Measurements from ENCODE around the gene TTLL5.

Gene TTLL5

DNA sequence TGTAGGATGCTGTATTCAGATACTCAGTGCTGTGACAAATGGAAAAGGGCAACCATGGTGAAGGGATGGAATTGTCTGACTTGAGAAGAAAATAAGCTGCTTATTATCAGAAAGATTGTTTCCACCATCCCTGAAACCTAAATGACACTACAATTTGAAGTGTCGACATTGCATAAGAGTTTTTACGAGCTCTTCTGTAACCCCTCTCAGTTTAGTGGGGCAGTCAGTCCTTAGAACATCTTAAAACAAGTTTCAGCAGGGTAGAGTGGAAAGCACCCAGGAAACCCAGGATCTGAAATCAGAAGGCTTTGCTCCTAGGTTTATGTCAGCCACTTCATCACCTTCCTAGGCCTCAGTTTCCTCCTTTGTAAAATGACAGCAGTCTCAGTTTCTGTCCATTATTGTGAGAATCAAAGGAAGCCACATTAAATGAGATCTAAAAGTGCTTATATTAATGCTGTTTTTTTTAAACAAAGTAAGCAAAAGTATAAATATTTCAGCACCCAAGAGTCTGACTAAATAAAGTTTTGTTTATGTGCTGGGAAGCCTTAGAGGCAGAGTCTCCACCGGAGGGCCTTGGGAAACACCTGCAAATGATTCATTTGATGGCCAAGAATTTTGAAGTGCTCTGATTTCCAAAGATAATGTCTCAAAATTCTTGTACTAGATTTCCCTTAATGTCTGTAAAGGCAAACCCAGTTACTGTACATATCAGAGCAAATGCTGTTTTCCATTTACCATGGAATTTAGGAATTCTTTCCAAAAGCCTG is 326.3 kb downstream of the TTLL5 start:
- Histone ChIP-seq H3K27me3 (replicated peaks) (no peaks in the 10 kb centered on the region), H3K36me3 (replicated peaks) (no peaks in the 10 kb centered on the region), H3K27ac (no peak overlapping the region), H3K4me3 (ENCODE audit: low read depth, low read length) (no peak overlapping the region)
- no peak for TF ChIP-seq CTCF (IDR thresholded peaks at IDR 0.05; ENCODE audit: low read depth, low read length, missing control alignments)
- in situ Hi-C loops (cut with HindIII; ENCODE audit: low pct_ligation_motif_present, low sequenced_read_pairs): no loop called here
- no peak for DNase-seq

- Histone ChIP-seq H3K4me3 (ENCODE audit: low read depth, low read length) (no peak overlapping the region), H3K27ac (no peak overlapping the region), H3K27me3 (replicated peaks) (no peaks in the 10 kb centered on the region), H3K36me3 (replicated peaks) (no peaks in the 10 kb centered on the region)
- TF ChIP-seq CTCF (IDR thresholded peaks at IDR 0.05; ENCODE audit: low read depth, low read length, missing control alignments): no peak
- in situ Hi-C loops (cut with HindIII; ENCODE audit: low pct_ligation_motif_present, low sequenced_read_pairs): no loop called here
- DNase-seq: peak; percentile 25
These were observed 328.1 kb downstream of the TTLL5 start for GRCh38 chr14:75989134-75989533.

GRCh38 chr14:75990297-75990696 is 329.3 kb downstream of the TTLL5 start:
- no peaks in the 10 kb centered on the region for H3K36me3 ChIP-seq (replicated peaks)
- no peak overlapping the region for H3K27ac ChIP-seq
- no peak for DNase-seq
- H3K4me3 ChIP-seq (ENCODE audit: low read depth, low read length): no peak overlapping the region
- in situ Hi-C loops (cut with HindIII; ENCODE audit: low pct_ligation_motif_present, low sequenced_read_pairs): no loop called here
- H3K27me3 ChIP-seq (replicated peaks): no peaks in the 10 kb centered on the region
- TF ChIP-seq CTCF (IDR thresholded peaks at IDR 0.05; ENCODE audit: low read depth, low read length, missing control alignments): no peak

DNA sequence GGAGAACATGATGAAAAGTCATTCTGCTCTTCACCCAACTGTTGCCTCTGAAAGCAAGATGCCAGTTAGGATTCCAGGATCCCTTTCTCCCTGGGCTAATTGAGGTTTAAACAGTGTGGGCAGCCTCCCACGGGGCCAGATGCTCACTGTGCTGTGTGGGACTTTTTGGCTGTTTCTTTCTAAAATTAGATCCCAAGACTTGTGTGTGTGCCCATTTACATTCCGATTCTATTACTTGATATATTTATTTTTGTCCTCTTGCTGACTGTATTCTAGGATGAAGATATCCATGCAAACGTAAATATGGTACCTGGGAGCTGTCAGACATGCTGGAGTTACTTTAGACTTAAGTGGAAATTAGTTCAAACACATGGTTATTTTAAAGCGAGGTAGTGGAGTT is 330.7 kb downstream of the TTLL5 start:
- in situ Hi-C loops (cut with HindIII; ENCODE audit: low pct_ligation_motif_present, low sequenced_read_pairs): no loop called here

DNA sequence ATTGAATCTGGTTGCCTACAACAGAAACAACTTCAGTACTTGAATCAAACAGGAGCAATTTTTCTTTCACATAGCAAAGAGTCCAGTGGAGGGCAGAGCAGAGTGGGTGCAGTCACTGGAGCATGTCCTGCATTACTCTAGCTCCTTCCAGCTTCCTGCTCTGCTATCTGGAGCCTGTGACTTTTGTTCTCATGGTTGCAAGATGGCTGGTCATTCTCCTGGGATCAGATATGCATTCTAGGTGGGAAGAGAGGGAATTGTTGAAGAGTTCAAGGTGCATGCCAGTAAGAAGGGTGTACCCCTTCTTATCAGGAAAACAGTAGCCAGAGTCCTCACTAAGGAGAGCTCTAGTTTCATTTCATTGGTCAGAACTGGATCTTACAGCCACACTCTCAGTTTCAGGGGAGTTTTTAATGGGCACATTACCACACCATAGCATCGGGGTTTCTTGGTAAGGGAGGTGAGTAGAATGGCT is 332.6 kb downstream of the TTLL5 start:
- no peak overlapping the region for H3K27ac ChIP-seq
- no peak for DNase-seq
- H3K36me3 ChIP-seq (replicated peaks): peaks cover 2% of the 10 kb centered on the region
- TF ChIP-seq CTCF (IDR thresholded peaks at IDR 0.05; ENCODE audit: low read depth, low read length, missing control alignments): no peak
- in situ Hi-C loops (cut with HindIII; ENCODE audit: low pct_ligation_motif_present, low sequenced_read_pairs): no loop called here
- H3K4me3 ChIP-seq (ENCODE audit: low read depth, low read length): no peak overlapping the region
- no peaks in the 10 kb centered on the region for H3K27me3 ChIP-seq (replicated peaks)

More for the DNA sequence above, 330.7 kb downstream of the TTLL5 start:
- DNase-seq: no peak
- H3K36me3 ChIP-seq (replicated peaks): no peaks in the 10 kb centered on the region
- no peak for TF ChIP-seq CTCF (IDR thresholded peaks at IDR 0.05; ENCODE audit: low read depth, low read length, missing control alignments)
- H3K27ac ChIP-seq: no peak overlapping the region
- H3K4me3 ChIP-seq (ENCODE audit: low read depth, low read length): no peak overlapping the region
- no peaks in the 10 kb centered on the region for H3K27me3 ChIP-seq (replicated peaks)

Measured in brain microvascular endothelial cell (primary cell).